CD4-positive, alpha-beta T cell treated with Interleukin-21 for 1 hour (primary cell): ENCODE measurements around the gene SSBP3.

Experiments
- DNase-seq: peaks from one replicate; pipeline ENCODE4 v3.0.0-alpha.2; 2020

Gene SSBP3

GRCh38 chr1:54370287-54370989 is 35.8 kb downstream of the SSBP3 start:
- no peak for DNase-seq

DNA sequence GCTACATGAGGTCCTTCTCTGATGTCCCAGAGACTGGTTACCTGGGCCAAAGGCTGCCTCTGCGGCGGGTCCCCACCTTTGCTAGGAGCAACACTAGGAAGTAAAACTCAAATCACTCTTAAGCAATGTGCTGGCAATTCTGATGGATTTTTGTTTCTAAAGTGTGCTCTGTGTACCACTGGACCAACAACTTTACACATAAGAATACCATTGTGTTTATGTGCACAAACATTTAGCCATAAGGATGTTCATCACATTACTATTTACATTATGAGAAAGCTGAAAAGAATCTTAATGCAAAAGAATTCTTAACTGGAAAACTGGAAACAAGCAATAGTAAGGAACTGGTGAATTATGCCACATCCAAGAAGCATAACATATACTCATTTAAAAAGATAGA is 38.6 kb downstream of the SSBP3 start:
- no peak for DNase-seq

GRCh38 chr1:54365847-54366246 is 40.3 kb downstream of the SSBP3 start:
- DNase-seq = no peak

DNA sequence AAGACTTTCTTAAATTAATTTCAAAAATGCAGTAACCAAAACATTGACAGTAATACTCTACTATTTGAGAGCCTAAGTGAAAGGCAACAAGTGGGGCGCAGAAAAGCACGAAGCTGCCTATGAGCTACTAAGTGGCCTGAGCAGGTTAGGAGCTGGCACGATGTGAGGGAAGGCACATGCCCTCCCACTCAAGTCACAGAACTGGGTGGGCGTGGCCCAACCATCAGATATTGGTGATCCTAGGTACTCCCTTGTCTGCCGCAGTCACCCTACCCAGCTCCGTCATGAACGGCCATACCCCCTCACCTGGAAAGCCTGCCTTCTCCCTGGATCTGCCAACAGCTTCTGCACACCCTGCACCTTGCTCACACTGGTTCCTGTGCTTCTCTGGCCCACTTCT is 40.8 kb downstream of the SSBP3 start:
- no peak for DNase-seq

DNA sequence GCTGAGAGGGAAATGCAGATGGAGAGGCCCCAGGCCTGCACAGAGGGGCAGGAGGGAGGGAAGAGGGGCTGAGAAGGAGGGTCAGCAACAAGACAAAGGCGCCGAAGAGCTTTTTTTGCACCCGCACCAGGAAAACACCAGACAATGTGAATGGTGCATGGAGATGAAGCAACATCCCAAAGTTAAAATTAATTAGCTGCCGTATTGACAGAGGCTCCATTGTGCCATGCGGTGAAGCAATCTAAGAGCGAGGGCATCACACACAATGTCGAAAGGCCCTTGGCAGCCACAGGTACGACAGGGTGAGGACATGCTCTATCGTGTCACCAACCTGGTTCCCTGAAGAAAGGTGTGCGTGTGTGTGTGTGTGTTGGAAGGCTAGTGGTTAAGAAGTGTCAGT is 41.2 kb downstream of the SSBP3 start:
- DNase-seq = no peak

DNA sequence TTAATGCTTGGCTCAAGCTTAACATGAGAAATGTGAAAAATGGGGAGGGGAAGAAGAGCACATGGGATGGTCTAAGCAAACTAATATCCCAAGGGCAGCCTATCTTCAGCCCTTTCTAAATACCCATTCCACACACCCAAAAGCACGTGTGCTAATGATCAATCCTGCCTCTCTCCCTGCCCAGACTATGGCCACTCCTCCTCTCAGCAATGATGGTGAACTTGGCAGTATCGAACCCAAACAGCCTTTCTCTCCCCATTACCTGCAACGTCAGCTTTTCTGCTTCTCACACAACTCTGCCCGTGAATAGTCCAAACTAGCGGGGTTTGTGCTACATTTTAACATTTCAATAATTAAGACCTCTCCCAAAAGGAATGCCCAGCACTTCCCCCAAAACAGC is 41.6 kb downstream of the SSBP3 start:
- no peak for DNase-seq

GRCh38 chr1:54363925-54364324 is 42.3 kb downstream of the SSBP3 start:
- DNase-seq = no peak

GRCh38 chr1:54362881-54363340 is 43.3 kb downstream of the SSBP3 start:
- DNase-seq = no peak

- DNase-seq = no peak
Measured at GRCh38 chr1:54361342-54361741, 44.9 kb downstream of the SSBP3 start.

- peak; percentile 7 for DNase-seq
Measured at GRCh38 chr1:54360165-54361005, 45.8 kb downstream of the SSBP3 start.

DNA sequence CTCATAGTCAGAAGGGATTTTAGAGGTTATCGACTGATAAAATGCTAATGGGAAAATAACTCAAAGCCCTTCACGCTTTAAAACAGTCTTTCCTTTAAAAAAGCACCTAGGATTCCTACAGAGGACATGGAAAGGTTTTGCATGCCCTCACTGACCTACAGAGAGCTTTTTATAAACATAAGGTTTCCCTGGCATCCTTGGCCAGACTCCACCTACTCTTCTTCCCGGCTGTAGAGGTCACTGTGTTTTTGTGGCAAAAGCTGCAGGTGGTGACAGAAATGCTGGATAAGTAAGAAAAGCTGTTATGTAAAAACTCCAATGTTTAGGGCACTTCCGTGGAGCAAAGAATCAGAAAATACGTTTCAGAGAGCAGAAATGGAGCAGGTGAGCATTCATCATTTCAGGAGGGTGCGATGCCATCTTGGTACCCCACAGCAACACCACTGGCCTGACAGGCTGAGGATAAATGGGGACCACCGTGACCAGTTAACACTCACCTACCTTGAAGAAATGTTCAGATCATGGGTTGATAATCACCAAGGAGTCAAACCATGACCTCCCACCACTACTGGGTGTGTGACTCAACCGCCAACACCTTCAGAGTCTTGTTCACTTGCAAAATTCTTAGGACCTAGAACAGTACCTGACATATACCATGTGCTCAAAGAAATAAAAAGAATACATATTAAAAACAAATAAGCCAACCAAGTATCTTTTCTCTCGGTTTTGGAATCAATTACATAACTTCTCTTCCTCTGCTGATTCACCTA is 46.6 kb downstream of the SSBP3 start:
- no peak for DNase-seq

- no peak for DNase-seq
Measured at GRCh38 chr1:54358503-54359168, 47.6 kb downstream of the SSBP3 start.

DNA sequence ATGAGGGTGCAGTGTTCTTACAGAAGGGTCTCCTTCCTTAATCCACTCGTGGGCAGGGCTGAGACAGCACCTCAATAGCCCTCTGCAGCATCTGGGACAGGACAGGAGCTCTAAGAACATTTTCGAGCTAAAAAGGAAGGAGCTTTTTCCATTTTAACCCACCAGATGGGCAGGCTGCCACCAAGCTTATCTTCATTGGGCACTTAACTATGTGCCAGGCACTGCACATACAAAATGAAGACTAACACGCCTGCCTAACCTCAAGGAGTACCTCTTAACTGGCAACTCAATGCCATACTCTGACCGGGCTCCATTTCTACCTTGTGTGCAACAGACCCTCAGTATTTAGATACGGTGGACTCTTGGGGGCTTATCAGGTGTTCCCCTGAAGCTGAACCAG is 48.2 kb downstream of the SSBP3 start:
- DNase-seq = no peak

DNA sequence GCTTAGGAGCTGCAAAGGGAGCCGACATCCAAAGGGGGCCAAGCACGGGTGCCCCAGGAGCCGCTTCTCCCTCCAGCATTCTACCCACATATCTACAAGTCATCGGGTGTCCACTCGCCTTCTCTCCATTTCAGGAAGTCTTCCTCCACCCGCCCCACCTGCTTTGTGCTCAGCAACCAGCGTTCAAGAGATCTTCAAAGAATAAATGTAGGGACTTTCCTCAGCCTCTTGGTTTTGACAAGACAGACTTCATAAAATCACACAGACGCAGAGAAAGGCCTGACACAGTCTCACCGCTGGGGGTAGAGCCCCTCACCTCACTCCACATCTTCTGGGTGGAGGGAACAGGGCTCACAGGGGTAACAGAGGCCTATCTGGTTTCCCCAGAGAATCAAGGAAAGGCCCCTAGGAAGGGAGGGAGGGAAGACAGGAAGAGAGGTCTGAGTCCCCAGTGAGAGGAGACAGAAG is 49.5 kb downstream of the SSBP3 start:
- peak; percentile 47 for DNase-seq

DNA sequence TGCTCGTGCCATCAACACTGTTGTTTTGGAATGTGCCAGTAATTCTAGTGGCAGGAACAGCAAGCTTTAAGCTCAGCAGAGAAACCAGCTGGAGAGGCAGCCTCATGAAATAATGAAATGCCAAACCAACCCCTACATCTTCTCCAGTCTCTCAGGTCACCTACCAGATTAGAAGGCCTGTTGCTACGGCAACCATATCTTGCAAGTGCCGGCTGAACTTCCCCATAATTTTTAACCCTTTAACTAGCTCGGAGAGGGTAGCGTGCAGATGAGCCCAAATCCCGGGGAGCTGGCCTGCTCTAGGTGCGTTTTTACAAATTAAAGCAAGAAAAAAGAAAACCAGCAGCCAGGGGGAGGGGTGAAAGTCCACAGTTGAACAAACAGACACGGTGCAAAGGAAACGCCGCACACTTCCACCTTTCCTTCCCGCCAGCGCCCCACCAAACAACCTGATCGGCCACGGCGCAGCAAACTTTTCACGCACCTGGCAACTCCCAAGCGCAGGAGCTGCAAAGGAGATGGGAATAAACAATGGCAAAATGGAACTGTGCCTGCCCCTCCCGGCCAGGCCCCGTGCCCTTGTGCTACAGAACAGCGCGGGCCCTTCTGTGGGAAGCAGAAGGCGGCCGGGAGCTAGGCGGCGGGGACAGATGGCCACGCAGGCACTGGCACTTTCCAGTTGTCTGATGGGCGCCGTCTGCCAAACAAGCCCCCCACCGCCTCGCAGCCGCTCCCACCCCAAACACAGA is 50.1 kb downstream of the SSBP3 start:
- DNase-seq = peak; percentile 16

GRCh38 chr1:54354899-54355298 is 51.3 kb downstream of the SSBP3 start:
- DNase-seq = no peak

DNA sequence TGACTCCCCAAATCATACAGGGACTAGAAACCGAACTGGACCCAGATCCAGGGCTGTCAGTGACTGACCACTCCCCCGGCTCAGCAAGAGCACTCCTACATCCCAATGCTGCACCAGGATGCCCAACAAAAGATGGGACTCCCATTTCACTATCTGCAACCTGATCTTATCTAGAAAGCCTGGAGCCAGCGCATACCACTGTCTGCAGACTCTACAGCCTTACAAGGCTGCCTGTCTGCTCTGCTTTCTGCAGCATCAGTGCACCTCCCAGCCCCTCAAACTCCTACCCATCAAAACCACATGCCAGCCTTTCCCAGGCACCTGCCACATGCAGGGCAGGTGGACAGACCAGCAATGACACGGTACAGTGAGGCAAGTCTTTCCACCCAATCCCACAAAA is 52.2 kb downstream of the SSBP3 start:
- DNase-seq = no peak

DNA sequence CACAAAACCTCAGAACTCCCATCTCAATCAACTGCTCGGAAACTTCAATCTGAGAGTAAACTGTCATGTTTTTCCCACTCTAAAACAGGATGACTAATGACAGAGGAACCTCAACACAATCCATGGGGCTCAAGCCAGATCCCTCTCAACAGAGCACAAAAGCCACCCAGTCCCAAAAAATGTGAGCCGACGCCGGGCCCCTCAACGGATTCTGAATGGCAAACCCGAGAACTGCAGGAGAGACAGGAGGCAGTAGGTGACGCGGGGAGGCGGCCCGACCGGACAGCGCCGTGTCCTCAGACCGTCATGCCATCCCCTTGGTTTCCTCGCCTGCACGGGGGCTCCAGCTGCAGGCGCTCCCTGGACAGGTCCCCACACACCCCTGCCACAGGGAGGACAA is 53.4 kb downstream of the SSBP3 start:
- no peak for DNase-seq

GRCh38 chr1:54350360-54350759 is 55.8 kb downstream of the SSBP3 start:
- DNase-seq = no peak

GRCh38 chr1:54348700-54349021 is 57.5 kb downstream of the SSBP3 start:
- DNase-seq = no peak

- no peak for DNase-seq
Measured at GRCh38 chr1:54347955-54348699, 58.1 kb downstream of the SSBP3 start.
